GM21447 (cell line): ENCODE results near the gene MAGI1.

ENCODE experiments used
- ATAC-seq: cut with Tn5 transposase; IDR thresholded peaks from one replicate; pipeline ENCODE4 v1.9.1; 2021; ENCODE audit not compliant: unreplicated experiment

Gene MAGI1

GRCh38 chr3:65401359-65402305 lies 637.1 kb downstream of the MAGI1 start:
- no peak for ATAC-seq

- no peak for ATAC-seq
These were observed 637.8 kb downstream of the MAGI1 start for GRCh38 chr3:65400899-65401298.

GRCh38 chr3:65398953-65399352 lies 639.8 kb downstream of the MAGI1 start:
- no peak for ATAC-seq

GRCh38 chr3:65396078-65396477 lies 642.6 kb downstream of the MAGI1 start:
- ATAC-seq: no peak

- ATAC-seq: no peak
These were observed 647.6 kb downstream of the MAGI1 start for GRCh38 chr3:65391068-65391467.

GRCh38 chr3:65385805-65386204 lies 652.9 kb downstream of the MAGI1 start:
- ATAC-seq: no peak

- ATAC-seq: no peak
These were observed 657.2 kb downstream of the MAGI1 start for GRCh38 chr3:65381496-65382010.

GRCh38 chr3:65379223-65379622 lies 659.5 kb downstream of the MAGI1 start:
- no peak for ATAC-seq

GRCh38 chr3:65377637-65378036 lies 661.1 kb downstream of the MAGI1 start:
- no peak for ATAC-seq

- ATAC-seq: no peak
These were observed 662.3 kb downstream of the MAGI1 start for GRCh38 chr3:65376426-65376825.

GRCh38 chr3:65371053-65371452 lies 667.7 kb downstream of the MAGI1 start:
- ATAC-seq: no peak

GRCh38 chr3:65368866-65369265 lies 669.9 kb downstream of the MAGI1 start:
- ATAC-seq: no peak

GRCh38 chr3:65362688-65363087 lies 676.0 kb downstream of the MAGI1 start:
- ATAC-seq: no peak

GRCh38 chr3:65361448-65361847 lies 677.3 kb downstream of the MAGI1 start:
- no peak for ATAC-seq

- ATAC-seq: no peak
These were observed 682.1 kb downstream of the MAGI1 start for GRCh38 chr3:65356331-65357248.

GRCh38 chr3:65354880-65355279 lies 683.8 kb downstream of the MAGI1 start:
- ATAC-seq: no peak

GRCh38 chr3:65352951-65353350 lies 685.8 kb downstream of the MAGI1 start:
- ATAC-seq: no peak

- no peak for ATAC-seq
These were observed 687.0 kb downstream of the MAGI1 start for GRCh38 chr3:65351753-65352152.

- no peak for ATAC-seq
These were observed 687.8 kb downstream of the MAGI1 start for GRCh38 chr3:65350801-65351476.

- no peak for ATAC-seq
These were observed 690.2 kb downstream of the MAGI1 start for GRCh38 chr3:65348398-65348995.

- no peak for ATAC-seq
These were observed 691.6 kb downstream of the MAGI1 start for GRCh38 chr3:65347166-65347565.
